Thyroid gland (tissue), 4 donors: ENCODE results near the gene CASP4.

Experiments used
- POLR2A ChIP-seq, 2 donors: fragments of 450-650 bp; IDR thresholded peaks; one replicate each; pipeline ENCODE4 v1.6.1; 2017; ENCODE audit warnings: antibody characterized with exemption in 2 of 2, mild to moderate bottlenecking in 2 of 2, moderate library complexity in 1 of 2
- TF ChIP-seq, protein P1 (sequence below), 6 experiments: fragments of 200-600 bp in 3 of 6; fragments of 450-650 bp in 3 of 6; sonication (generic) in 3 of 6; IDR thresholded peaks; one replicate each; pipeline ENCODE4 v1.5.1; 2016 to 2019; ENCODE audit warnings: antibody characterized with exemption in 6 of 6, mild to moderate bottlenecking in 2 of 6, inconsistent platforms in 1 of 6, moderate library complexity in 1 of 6

DNA sequence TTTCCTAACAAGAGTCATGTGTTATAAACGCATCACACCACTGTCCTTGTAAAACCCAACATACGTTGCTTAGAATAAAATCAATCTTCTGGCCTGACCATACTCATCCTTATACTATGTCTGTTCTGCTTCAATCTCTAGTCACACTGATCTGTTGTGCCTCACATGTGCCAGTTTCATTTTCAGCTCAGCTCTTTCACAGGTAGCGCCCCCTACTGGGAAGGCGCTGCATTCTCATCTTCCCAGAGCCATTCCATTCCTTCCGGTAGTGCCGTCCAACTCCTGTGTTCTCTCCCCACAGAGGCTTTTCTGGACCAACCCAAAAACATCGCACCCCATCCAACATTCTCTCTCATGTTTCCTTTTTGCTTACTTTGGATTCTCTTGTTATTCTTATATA, 32.4 kb upstream of the CASP4 start:
- TF ChIP-seq, protein P1, sequence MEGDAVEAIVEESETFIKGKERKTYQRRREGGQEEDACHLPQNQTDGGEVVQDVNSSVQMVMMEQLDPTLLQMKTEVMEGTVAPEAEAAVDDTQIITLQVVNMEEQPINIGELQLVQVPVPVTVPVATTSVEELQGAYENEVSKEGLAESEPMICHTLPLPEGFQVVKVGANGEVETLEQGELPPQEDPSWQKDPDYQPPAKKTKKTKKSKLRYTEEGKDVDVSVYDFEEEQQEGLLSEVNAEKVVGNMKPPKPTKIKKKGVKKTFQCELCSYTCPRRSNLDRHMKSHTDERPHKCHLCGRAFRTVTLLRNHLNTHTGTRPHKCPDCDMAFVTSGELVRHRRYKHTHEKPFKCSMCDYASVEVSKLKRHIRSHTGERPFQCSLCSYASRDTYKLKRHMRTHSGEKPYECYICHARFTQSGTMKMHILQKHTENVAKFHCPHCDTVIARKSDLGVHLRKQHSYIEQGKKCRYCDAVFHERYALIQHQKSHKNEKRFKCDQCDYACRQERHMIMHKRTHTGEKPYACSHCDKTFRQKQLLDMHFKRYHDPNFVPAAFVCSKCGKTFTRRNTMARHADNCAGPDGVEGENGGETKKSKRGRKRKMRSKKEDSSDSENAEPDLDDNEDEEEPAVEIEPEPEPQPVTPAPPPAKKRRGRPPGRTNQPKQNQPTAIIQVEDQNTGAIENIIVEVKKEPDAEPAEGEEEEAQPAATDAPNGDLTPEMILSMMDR (IDR thresholded peaks at IDR 0.05) = peak in 2 of 6 experiments; percentile 7 to 31
- no peak for TF ChIP-seq POLR2A (IDR thresholded peaks at IDR 0.05)
